DND-41 (cell line): Measurements from ENCODE around the gene PDCD4.

Source experiments
- ATAC-seq: fragments of 200-7000 bp; cut with Tn5 transposase; 3 replicates; pipeline ENCODE4 v1.9.1; 2021; ENCODE audit warnings: low read depth; ENCODE audit not compliant: insufficient read depth
- DNase-seq: peaks from one replicate; pipeline ENCODE4 v3.0.0-alpha.2; 2020
- H2AFZ ChIP-seq: 2 replicates; pipeline ENCODE4 v1.6.0; 2012; ENCODE audit warnings: low read depth, low read length
- H3K27ac ChIP-seq: 2 replicates; pipeline ENCODE4 v1.5.1; 2012; ENCODE audit warnings: low read length, inconsistent platforms
- H3K27me3 ChIP-seq: fragments of 200-600 bp; sonication (generic); 2 replicates; pipeline ENCODE4 v1.6.0; 2012; ENCODE audit warnings: low read length, mild to moderate bottlenecking, inconsistent platforms; ENCODE audit not compliant: insufficient read depth, poor library complexity
- H3K36me3 ChIP-seq: 2 replicates; pipeline ENCODE4 v1.5.1; 2012; ENCODE audit warnings: low read length, inconsistent platforms; ENCODE audit not compliant: insufficient read depth
- H3K4me1 ChIP-seq: 2 replicates; pipeline ENCODE4 v1.5.1; 2012; ENCODE audit warnings: mild to moderate bottlenecking, low read length; ENCODE audit not compliant: insufficient read depth
- H3K4me2 ChIP-seq: 2 replicates; pipeline ENCODE4 v1.6.0; 2012; ENCODE audit warnings: mild to moderate bottlenecking, moderate library complexity, low read length, inconsistent platforms; ENCODE audit not compliant: insufficient read depth
- H3K4me3 ChIP-seq, 2 experiments: fragments of 200-600 bp in 1 of 2; shearing (Covaris generic) in 1 of 2; 2 replicates each; pipeline ENCODE4 v1.5.1; 2012 to 2016; ENCODE audit warnings: inconsistent platforms in 2 of 2, low read length in 2 of 2, mild to moderate bottlenecking in 2 of 2, low read depth in 1 of 2, moderate library complexity in 1 of 2
- H3K79me2 ChIP-seq: 2 replicates; pipeline ENCODE4 v1.6.0; 2012; ENCODE audit warnings: low read length, inconsistent platforms; ENCODE audit not compliant: insufficient read depth
- H3K9ac ChIP-seq: 2 replicates; pipeline ENCODE4 v1.6.0; 2012; ENCODE audit warnings: low read depth, mild to moderate bottlenecking, inconsistent platforms, low read length, moderate library complexity
- H3K9me3 ChIP-seq: 2 replicates; pipeline ENCODE4 v1.5.1; 2012; ENCODE audit warnings: low read length, moderate library complexity, mild to moderate bottlenecking, inconsistent platforms; ENCODE audit not compliant: insufficient read depth, severe bottlenecking
- H4K20me1 ChIP-seq: 2 replicates; pipeline ENCODE4 v1.6.0; 2012; ENCODE audit warnings: low read length; ENCODE audit not compliant: insufficient read depth
- CTCF ChIP-seq: IDR thresholded peaks from 2 replicates; pipeline ENCODE4 v1.5.1; 2012; ENCODE audit warnings: borderline replicate concordance, low read length, moderate library complexity, mild to moderate bottlenecking; ENCODE audit not compliant: poor library complexity, severe bottlenecking; ENCODE audit errors: extremely low read depth
- EZH2 ChIP-seq: IDR thresholded peaks from 3 replicates; pipeline ENCODE4 v1.6.1; 2012; ENCODE audit warnings: borderline replicate concordance, low read depth, mild to moderate bottlenecking, moderate library complexity, low read length, inconsistent platforms; ENCODE audit not compliant: severe bottlenecking

PDCD4 gene

GRCh38 chr10:110827875-110828274 lies 43.9 kb upstream of the PDCD4 start:
- Histone ChIP-seq H3K36me3 (no peaks in the 10 kb centered on the region), H3K4me1 (no peaks in the 10 kb centered on the region), H3K27me3 (no peaks in the 10 kb centered on the region), H4K20me1 (no peaks in the 10 kb centered on the region), H3K9ac (no peak overlapping the region), H3K4me3 (no peak overlapping the region), H3K4me2 (no peak overlapping the region), H3K9me3 (no peaks in the 10 kb centered on the region), H2AFZ (no peak overlapping the region), H3K27ac (no peak overlapping the region), H3K79me2 (no peaks in the 10 kb centered on the region)
- DNase-seq (no peak), ATAC-seq (no peak)
- TF ChIP-seq CTCF (no peak), EZH2 (no peak)

GRCh38 chr10:110828525-110828924 lies 43.2 kb upstream of the PDCD4 start:
- H2AFZ ChIP-seq: no peak overlapping the region

GRCh38 chr10:110829721-110830410 lies 41.9 kb upstream of the PDCD4 start:
- H2AFZ ChIP-seq: no peak overlapping the region
- no peaks in the 10 kb centered on the region for H4K20me1 ChIP-seq
- H3K27me3 ChIP-seq: no peaks in the 10 kb centered on the region
- no peak overlapping the region for H3K4me3 ChIP-seq
- no peaks in the 10 kb centered on the region for H3K79me2 ChIP-seq
- DNase-seq (no peak), ATAC-seq (no peak)
- no peaks in the 10 kb centered on the region for H3K9me3 ChIP-seq
- H3K36me3 ChIP-seq: no peaks in the 10 kb centered on the region
- peaks cover 5% of the 10 kb centered on the region for H3K4me1 ChIP-seq
- no peak overlapping the region for H3K9ac ChIP-seq
- TF ChIP-seq EZH2 (no peak), CTCF (no peak)
- no peak overlapping the region for H3K27ac ChIP-seq
- H3K4me2 ChIP-seq: no peak overlapping the region

More at GRCh38 chr10:110828525-110828924, 43.2 kb upstream of the PDCD4 start:
- H3K4me1 ChIP-seq: no peaks in the 10 kb centered on the region
- ATAC-seq: no peak
- no peak overlapping the region for H3K4me3 ChIP-seq
- no peak overlapping the region for H3K9ac ChIP-seq
- H3K9me3 ChIP-seq: no peaks in the 10 kb centered on the region
- DNase-seq: no peak
- no peak for TF ChIP-seq EZH2
- no peak for TF ChIP-seq CTCF
- H4K20me1 ChIP-seq: no peaks in the 10 kb centered on the region
- H3K27me3 ChIP-seq: no peaks in the 10 kb centered on the region
- no peak overlapping the region for H3K4me2 ChIP-seq
- no peak overlapping the region for H3K27ac ChIP-seq
- H3K79me2 ChIP-seq: no peaks in the 10 kb centered on the region
- H3K36me3 ChIP-seq: no peaks in the 10 kb centered on the region
